Measurements from ENCODE around the gene MRPL14.

DNA sequence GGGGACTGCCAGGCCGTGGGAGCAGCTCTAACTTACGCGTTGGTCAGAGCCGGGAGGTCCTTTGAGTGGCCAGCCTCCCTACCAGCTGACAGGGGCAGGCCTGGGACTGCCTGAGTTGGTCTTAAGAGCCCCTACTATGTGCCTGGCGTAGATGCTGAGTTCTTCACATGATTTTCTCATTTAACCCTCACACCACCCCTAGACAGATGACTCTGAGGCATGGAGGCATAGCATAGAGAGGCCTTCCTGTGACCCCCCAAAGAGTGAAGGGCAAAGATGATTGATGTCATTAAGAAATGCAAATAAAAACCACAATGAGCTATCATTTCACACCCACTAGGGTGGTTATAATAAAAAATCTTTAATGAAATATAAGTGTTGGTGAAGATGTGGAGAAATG lies 36.8 kb downstream of the MRPL14 start:
- TF ChIP-seq, protein P1, sequence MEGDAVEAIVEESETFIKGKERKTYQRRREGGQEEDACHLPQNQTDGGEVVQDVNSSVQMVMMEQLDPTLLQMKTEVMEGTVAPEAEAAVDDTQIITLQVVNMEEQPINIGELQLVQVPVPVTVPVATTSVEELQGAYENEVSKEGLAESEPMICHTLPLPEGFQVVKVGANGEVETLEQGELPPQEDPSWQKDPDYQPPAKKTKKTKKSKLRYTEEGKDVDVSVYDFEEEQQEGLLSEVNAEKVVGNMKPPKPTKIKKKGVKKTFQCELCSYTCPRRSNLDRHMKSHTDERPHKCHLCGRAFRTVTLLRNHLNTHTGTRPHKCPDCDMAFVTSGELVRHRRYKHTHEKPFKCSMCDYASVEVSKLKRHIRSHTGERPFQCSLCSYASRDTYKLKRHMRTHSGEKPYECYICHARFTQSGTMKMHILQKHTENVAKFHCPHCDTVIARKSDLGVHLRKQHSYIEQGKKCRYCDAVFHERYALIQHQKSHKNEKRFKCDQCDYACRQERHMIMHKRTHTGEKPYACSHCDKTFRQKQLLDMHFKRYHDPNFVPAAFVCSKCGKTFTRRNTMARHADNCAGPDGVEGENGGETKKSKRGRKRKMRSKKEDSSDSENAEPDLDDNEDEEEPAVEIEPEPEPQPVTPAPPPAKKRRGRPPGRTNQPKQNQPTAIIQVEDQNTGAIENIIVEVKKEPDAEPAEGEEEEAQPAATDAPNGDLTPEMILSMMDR (conservative IDR thresholded peaks at IDR 0.05; ENCODE audit: low read length), result no peak
- TF ChIP-seq EZH2phosphoT487 (IDR thresholded peaks at IDR 0.05; ENCODE audit: borderline replicate concordance), result no peak
